Measurements from ENCODE around the gene RECQL5.

DNA sequence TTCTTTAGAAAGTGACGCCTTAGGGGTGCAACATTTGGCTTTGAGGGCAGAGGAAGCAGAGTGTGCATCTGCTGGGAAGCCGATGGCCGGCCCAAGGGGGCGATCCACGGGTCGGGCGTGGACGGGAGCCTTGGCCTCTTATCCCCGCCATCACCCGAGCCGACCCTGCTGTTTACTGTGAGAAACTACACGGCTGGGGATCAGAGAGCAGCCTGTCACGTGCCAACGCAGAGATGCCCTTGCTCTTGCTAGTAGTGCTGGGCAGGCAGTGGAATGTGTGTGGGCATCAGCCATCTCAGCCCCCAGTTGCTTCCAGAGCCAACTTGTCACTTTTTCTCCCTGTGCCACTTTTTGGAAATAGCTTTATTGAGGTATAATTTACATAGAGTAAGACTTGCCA, 27.6 kb upstream of the RECQL5 start:
- no peak for TF ChIP-seq CTCF (IDR thresholded peaks at IDR 0.05)
- no peak for TF ChIP-seq ZFX (IDR thresholded peaks at IDR 0.05; ENCODE audit: borderline replicate concordance)
